NCI-H345 treated with DMSO at 0.1 percent for 48 hours (cell line): ENCODE measurements around the gene CD27.

Experiments used
- DNase-seq: peaks from one replicate; lab custom pipeline; 2025; ENCODE audit not compliant: unreplicated experiment; lab: John Stamatoyannopoulos, UW

Gene CD27

GRCh38 chr12:6434205-6435140 is 10.3 kb upstream of the CD27 start:
- no peak for DNase-seq

GRCh38 chr12:6435961-6436715 is 8.6 kb upstream of the CD27 start:
- no peak for DNase-seq

- DNase-seq = no peak
Measured at GRCh38 chr12:6437586-6437985, 7.2 kb upstream of the CD27 start.

GRCh38 chr12:6438345-6438744 is 6.4 kb upstream of the CD27 start:
- DNase-seq = no peak

- no peak for DNase-seq
Measured at GRCh38 chr12:6440391-6440790, 4.4 kb upstream of the CD27 start.

- DNase-seq = no peak
Measured at GRCh38 chr12:6442836-6443235, 1.9 kb upstream of the CD27 start.

GRCh38 chr12:6443361-6443983 is 1.3 kb upstream of the CD27 start:
- no peak for DNase-seq

- no peak for DNase-seq
Measured at GRCh38 chr12:6444031-6444430, 724 bp upstream of the CD27 start.

GRCh38 chr12:6450091-6450868 is 5.5 kb downstream of the CD27 start:
- no peak for DNase-seq

GRCh38 chr12:6450869-6451347 is 6.2 kb downstream of the CD27 start:
- no peak for DNase-seq

- peak; percentile 85 for DNase-seq
Measured at GRCh38 chr12:6451348-6452244, 6.8 kb downstream of the CD27 start, which contains the start of gene TAPBPL. Gene TAPBPL, plus strand, starts transcription at chr12:6452042. Its CDS starts 207 bp downstream, at chr12:6452249.

GRCh38 chr12:6452245-6452943 is 7.6 kb downstream of the CD27 start:
- DNase-seq = no peak

GRCh38 chr12:6452944-6453630 is 8.3 kb downstream of the CD27 start:
- no peak for DNase-seq

GRCh38 chr12:6457220-6457945 is 12.6 kb downstream of the CD27 start:
- DNase-seq = no peak

GRCh38 chr12:6458281-6459003 is 13.7 kb downstream of the CD27 start:
- no peak for DNase-seq

- no peak for DNase-seq
Measured at GRCh38 chr12:6459004-6459337, 14.2 kb downstream of the CD27 start.

GRCh38 chr12:6460751-6461371 is 16.1 kb downstream of the CD27 start:
- no peak for DNase-seq
